ENCODE results near the gene STK33.

DNA sequence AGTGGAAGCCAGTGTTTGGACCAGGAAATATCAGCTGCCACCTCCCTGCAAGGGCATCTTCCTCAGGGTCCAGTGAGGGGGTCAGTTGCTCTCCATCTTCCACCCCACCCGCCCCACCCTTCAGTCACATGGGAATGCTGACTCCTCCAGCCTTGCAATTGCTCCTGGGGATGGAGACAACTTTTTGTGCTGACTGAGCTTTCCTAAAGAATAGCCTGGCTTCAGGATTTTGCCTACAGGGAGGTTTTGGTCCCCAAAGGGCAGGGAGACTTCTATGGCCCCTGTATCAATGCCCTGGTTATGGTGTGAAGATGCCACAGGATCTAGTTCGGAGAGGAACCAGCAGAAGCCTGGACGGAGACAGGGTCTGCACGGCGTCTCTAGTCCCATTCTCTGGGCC is 206.3 kb downstream of the STK33 start:
- TF ChIP-seq, protein P1, sequence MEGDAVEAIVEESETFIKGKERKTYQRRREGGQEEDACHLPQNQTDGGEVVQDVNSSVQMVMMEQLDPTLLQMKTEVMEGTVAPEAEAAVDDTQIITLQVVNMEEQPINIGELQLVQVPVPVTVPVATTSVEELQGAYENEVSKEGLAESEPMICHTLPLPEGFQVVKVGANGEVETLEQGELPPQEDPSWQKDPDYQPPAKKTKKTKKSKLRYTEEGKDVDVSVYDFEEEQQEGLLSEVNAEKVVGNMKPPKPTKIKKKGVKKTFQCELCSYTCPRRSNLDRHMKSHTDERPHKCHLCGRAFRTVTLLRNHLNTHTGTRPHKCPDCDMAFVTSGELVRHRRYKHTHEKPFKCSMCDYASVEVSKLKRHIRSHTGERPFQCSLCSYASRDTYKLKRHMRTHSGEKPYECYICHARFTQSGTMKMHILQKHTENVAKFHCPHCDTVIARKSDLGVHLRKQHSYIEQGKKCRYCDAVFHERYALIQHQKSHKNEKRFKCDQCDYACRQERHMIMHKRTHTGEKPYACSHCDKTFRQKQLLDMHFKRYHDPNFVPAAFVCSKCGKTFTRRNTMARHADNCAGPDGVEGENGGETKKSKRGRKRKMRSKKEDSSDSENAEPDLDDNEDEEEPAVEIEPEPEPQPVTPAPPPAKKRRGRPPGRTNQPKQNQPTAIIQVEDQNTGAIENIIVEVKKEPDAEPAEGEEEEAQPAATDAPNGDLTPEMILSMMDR (IDR thresholded peaks at IDR 0.05), result no peak
- TF ChIP-seq POLR2A (IDR thresholded peaks at IDR 0.05), result no peak
- TF ChIP-seq POLR2AphosphoS5 (IDR thresholded peaks at IDR 0.05), result no peak
